ENCODE measurements around the gene ZNF831.

DNA sequence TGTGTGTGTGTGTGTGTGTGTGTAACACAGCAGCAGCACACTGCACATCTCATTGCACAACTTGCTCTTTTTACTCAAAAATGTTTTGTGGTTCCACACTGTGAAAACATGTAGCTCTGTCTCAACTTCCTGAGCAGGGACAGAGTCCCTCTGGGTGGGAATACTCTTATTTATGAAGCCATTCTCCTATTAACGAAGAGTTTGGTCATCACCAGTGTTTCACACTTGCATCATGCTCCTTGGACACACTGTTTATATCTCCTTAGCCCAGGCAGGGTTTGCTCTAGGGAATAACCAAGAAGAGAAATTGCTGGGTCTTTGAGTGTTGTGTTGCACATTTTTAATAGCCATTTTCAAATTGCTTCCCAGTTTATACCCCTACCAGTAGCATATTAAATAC, 53.6 kb downstream of the ZNF831 start:
- TF ChIP-seq YY1 (IDR thresholded peaks at IDR 0.05; ENCODE audit: low read depth) (no peak), TEAD4 (IDR thresholded peaks at IDR 0.05) (no peak), RAD21 (IDR thresholded peaks at IDR 0.05; ENCODE audit: low read depth) (no peak), ZBTB7A (IDR thresholded peaks at IDR 0.05; ENCODE audit: low read depth) (no peak), TAF1 (IDR thresholded peaks at IDR 0.05; ENCODE audit: low read depth) (no peak), EP300 (IDR thresholded peaks at IDR 0.05; ENCODE audit: borderline replicate concordance) (no peak), CEBPB (IDR thresholded peaks at IDR 0.05) (no peak), EGR1 (IDR thresholded peaks at IDR 0.05) (no peak), NFIC (IDR thresholded peaks at IDR 0.05) (no peak), CREB1 (IDR thresholded peaks at IDR 0.05; ENCODE audit: low read depth) (no peak)
- TF ChIP-seq, protein P1, sequence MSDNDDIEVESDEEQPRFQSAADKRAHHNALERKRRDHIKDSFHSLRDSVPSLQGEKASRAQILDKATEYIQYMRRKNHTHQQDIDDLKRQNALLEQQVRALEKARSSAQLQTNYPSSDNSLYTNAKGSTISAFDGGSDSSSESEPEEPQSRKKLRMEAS (IDR thresholded peaks at IDR 0.05): no peak
- TF ChIP-seq, protein P2, sequence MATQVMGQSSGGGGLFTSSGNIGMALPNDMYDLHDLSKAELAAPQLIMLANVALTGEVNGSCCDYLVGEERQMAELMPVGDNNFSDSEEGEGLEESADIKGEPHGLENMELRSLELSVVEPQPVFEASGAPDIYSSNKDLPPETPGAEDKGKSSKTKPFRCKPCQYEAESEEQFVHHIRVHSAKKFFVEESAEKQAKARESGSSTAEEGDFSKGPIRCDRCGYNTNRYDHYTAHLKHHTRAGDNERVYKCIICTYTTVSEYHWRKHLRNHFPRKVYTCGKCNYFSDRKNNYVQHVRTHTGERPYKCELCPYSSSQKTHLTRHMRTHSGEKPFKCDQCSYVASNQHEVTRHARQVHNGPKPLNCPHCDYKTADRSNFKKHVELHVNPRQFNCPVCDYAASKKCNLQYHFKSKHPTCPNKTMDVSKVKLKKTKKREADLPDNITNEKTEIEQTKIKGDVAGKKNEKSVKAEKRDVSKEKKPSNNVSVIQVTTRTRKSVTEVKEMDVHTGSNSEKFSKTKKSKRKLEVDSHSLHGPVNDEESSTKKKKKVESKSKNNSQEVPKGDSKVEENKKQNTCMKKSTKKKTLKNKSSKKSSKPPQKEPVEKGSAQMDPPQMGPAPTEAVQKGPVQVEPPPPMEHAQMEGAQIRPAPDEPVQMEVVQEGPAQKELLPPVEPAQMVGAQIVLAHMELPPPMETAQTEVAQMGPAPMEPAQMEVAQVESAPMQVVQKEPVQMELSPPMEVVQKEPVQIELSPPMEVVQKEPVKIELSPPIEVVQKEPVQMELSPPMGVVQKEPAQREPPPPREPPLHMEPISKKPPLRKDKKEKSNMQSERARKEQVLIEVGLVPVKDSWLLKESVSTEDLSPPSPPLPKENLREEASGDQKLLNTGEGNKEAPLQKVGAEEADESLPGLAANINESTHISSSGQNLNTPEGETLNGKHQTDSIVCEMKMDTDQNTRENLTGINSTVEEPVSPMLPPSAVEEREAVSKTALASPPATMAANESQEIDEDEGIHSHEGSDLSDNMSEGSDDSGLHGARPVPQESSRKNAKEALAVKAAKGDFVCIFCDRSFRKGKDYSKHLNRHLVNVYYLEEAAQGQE (IDR thresholded peaks at IDR 0.05; ENCODE audit: low read depth): no peak
